HG02885 (cell line): ENCODE results near the gene GNPNAT1.
"Not testable (repeated sequence)": the region's sequence is repeated elsewhere in the genome, so short reads cannot be mapped to it uniquely, and the experiment has no call there.

Experiments
- ATAC-seq: cut with Tn5 transposase; IDR thresholded peaks from one replicate; pipeline ENCODE4 v1.9.1; 2021; ENCODE audit warnings: mild to moderate bottlenecking; ENCODE audit not compliant: unreplicated experiment, poor library complexity

GNPNAT1 gene

DNA sequence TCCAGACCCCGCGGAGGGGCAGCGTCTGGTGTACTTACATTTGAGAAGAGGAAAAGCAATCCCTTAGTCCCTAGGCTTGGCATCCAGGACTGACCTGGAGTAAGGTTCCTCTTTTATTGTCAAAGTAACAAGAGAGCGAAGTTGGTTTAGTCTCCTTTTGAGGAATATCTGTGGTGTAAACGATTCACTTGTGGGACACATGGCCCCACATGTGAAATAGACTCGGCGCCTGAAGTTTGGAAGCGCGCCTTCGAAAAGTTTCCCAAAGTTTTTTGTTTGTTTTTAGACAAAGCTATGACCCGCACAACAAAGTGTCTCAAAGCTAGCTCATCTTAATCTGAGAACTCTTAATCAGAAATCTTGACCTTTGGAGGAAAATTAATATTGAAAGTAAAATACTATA lies 60.7 kb downstream of the GNPNAT1 start:
- ATAC-seq: no peak

GRCh38 chr14:52729925-52730708 lies 61.3 kb downstream of the GNPNAT1 start, which contains the start of gene STYX:
TSS of gene STYX (plus strand) at chr14:52730166. CDS start at chr14:52730475, 309 bp downstream.
- peak; percentile 94 for ATAC-seq

- ATAC-seq: no peak
Observed at GRCh38 chr14:52729585-52729924, 61.9 kb downstream of the GNPNAT1 start.

GRCh38 chr14:52729035-52729434 lies 62.4 kb downstream of the GNPNAT1 start:
- not testable (repeated sequence) for ATAC-seq

DNA sequence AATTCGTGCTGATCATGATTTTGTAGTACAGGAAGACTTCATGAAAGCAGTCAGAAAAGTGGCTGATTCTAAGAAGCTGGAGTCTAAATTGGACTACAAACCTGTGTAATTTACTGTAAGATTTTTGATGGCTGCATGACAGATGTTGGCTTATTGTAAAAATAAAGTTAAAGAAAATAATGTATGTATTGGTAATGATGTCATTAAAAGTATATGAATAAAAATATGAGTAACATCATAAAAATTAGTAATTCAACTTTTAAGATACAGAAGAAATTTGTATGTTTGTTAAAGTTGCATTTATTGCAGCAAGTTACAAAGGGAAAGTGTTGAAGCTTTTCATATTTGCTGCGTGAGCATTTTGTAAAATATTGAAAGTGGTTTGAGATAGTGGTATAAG lies 63.9 kb downstream of the GNPNAT1 start:
- not testable (repeated sequence) for ATAC-seq
